Measurements from ENCODE around the gene KDR. TPM values are rescaled to one million over a fixed set of nuclear protein-coding genes. Genes with fewer than 3 reads are reported as not detected.
A peak's percentile ranks its signal among the peaks of the same experiment; 100 is the strongest.

Gene KDR
- total and polyA plus RNA-seq, 4 experiments from 2014 or later = not detected

GRCh38 chr4:55159851-55160250 lies 34.5 kb upstream of the KDR start:
- Mint-ChIP-seq H3K27me3 (peaks cover 4 to 28% of the 10 kb centered on the region in 2 donors), H3K4me1 (no peaks in the 10 kb centered on the region), H3K27ac (no peak overlapping the region), H3K9me3 (peaks cover 0 to 2% (median 0%) of the 10 kb centered on the region in 8 donors), H3K36me3 (no peaks in the 10 kb centered on the region), H3K4me3 (no peak overlapping the region)
- no peaks in the 10 kb centered on the region for H3K36me3 ChIP-seq (ENCODE audit: insufficient read depth, low read length)
- ChIA-PET POLR2A (ENCODE audit: partially characterized antibody) (no interaction called here), CTCF (ENCODE audit: partially characterized antibody) (no interaction called here)
- H3K27ac ChIP-seq (ENCODE audit: low read depth, low read length) = no peak overlapping the region
- H3K4me1 ChIP-seq (ENCODE audit: insufficient read depth, low read length) = no peaks in the 10 kb centered on the region
- no peaks in the 10 kb centered on the region for H3K27me3 ChIP-seq (ENCODE audit: insufficient read depth, low read length)
- no peak for DNase-seq
- no peaks in the 10 kb centered on the region for H3K9me3 ChIP-seq (ENCODE audit: control insufficient read depth in 1 of 2, low read length in 2 of 2)
- no peak overlapping the region for H3K4me3 ChIP-seq (ENCODE audit: low read length in 2 of 2)
- intact Hi-C loops (cut with micrococcal nuclease) = no loop called here

GRCh38 chr4:55158957-55159356 lies 33.6 kb upstream of the KDR start:
- H3K4me3 Mint-ChIP-seq = no peak overlapping the region
- ChIA-PET POLR2A (ENCODE audit: partially characterized antibody) (no interaction called here), CTCF (ENCODE audit: partially characterized antibody) (no interaction called here)
- H3K4me1 ChIP-seq (ENCODE audit: insufficient read depth, low read length) = no peaks in the 10 kb centered on the region
- H3K36me3 Mint-ChIP-seq = no peaks in the 10 kb centered on the region
- H3K27me3 ChIP-seq (ENCODE audit: insufficient read depth, low read length) = no peaks in the 10 kb centered on the region
- no peak overlapping the region for H3K27ac Mint-ChIP-seq
- H3K4me1 Mint-ChIP-seq = no peaks in the 10 kb centered on the region
- no peak for DNase-seq
- peaks cover 0 to 3% (median 0%) of the 10 kb centered on the region in 8 donors for H3K9me3 Mint-ChIP-seq
- H3K27me3 Mint-ChIP-seq = peaks cover 4 to 28% of the 10 kb centered on the region in 2 donors
- intact Hi-C loops (cut with micrococcal nuclease) = no loop called here
- H3K9me3 ChIP-seq (ENCODE audit: control insufficient read depth in 1 of 2, low read length in 2 of 2) = no peaks in the 10 kb centered on the region
- H3K27ac ChIP-seq (ENCODE audit: low read depth, low read length) = no peak overlapping the region
- H3K4me3 ChIP-seq (ENCODE audit: low read length in 2 of 2) = no peak overlapping the region
- H3K36me3 ChIP-seq (ENCODE audit: insufficient read depth, low read length) = no peaks in the 10 kb centered on the region

- DNase-seq = no peak
- H3K4me3 ChIP-seq (ENCODE audit: low read length in 2 of 2) = no peak overlapping the region
- H3K36me3 ChIP-seq (ENCODE audit: insufficient read depth, low read length) = no peaks in the 10 kb centered on the region
- intact Hi-C loops (cut with micrococcal nuclease) = no loop called here
- H3K4me1 ChIP-seq (ENCODE audit: insufficient read depth, low read length) = no peaks in the 10 kb centered on the region
- Mint-ChIP-seq H3K27me3 (peaks cover 4 to 31% of the 10 kb centered on the region in 2 donors), H3K4me3 (peak overlapping the region in 1 of 8 donors; percentile 6), H3K36me3 (no peaks in the 10 kb centered on the region), H3K4me1 (no peaks in the 10 kb centered on the region), H3K9me3 (peaks cover 0 to 10% (median 3%) of the 10 kb centered on the region in 8 donors), H3K27ac (no peak overlapping the region)
- no peak overlapping the region for H3K27ac ChIP-seq (ENCODE audit: low read depth, low read length)
- H3K9me3 ChIP-seq (ENCODE audit: control insufficient read depth in 1 of 2, low read length in 2 of 2) = no peaks in the 10 kb centered on the region
- H3K27me3 ChIP-seq (ENCODE audit: insufficient read depth, low read length) = no peaks in the 10 kb centered on the region
- ChIA-PET CTCF (ENCODE audit: partially characterized antibody) (interaction anchor here (0.6 kb wide), 1 partner anchor 476 kb away, joined by 3 read pairs; no protein-coding TSS in a partner anchor), POLR2A (ENCODE audit: partially characterized antibody) (no interaction called here)
Measured at GRCh38 chr4:55157559-55158277, 32.3 kb upstream of the KDR start.

- Mint-ChIP-seq H3K27me3 (peaks cover 1 to 22% of the 10 kb centered on the region in 2 donors), H3K4me3 (no peak overlapping the region), H3K4me1 (no peaks in the 10 kb centered on the region), H3K9me3 (peaks cover 0 to 12% (median 3%) of the 10 kb centered on the region in 8 donors), H3K36me3 (no peaks in the 10 kb centered on the region), H3K27ac (no peak overlapping the region)
- Histone ChIP-seq H3K27me3 (ENCODE audit: insufficient read depth, low read length) (no peaks in the 10 kb centered on the region), H3K36me3 (ENCODE audit: insufficient read depth, low read length) (no peaks in the 10 kb centered on the region), H3K27ac (ENCODE audit: low read depth, low read length) (no peak overlapping the region), H3K9me3 (ENCODE audit: control insufficient read depth in 1 of 2, low read length in 2 of 2) (no peaks in the 10 kb centered on the region), H3K4me1 (ENCODE audit: insufficient read depth, low read length) (no peaks in the 10 kb centered on the region), H3K4me3 (ENCODE audit: low read length in 2 of 2) (no peak overlapping the region)
- no peak for DNase-seq
- intact Hi-C loops (cut with micrococcal nuclease) = no loop called here
- ChIA-PET CTCF (ENCODE audit: partially characterized antibody) (no interaction called here), POLR2A (ENCODE audit: partially characterized antibody) (no interaction called here)
Measured at GRCh38 chr4:55154933-55155332, 29.5 kb upstream of the KDR start.

- intact Hi-C loops (cut with micrococcal nuclease) = no loop called here
- no peak overlapping the region for H3K27ac Mint-ChIP-seq
- no peaks in the 10 kb centered on the region for H3K36me3 Mint-ChIP-seq
- no peak overlapping the region for H3K27ac ChIP-seq (ENCODE audit: low read depth, low read length)
- H3K4me1 ChIP-seq (ENCODE audit: insufficient read depth, low read length) = no peaks in the 10 kb centered on the region
- H3K4me1 Mint-ChIP-seq = no peaks in the 10 kb centered on the region
- no peaks in the 10 kb centered on the region for H3K36me3 ChIP-seq (ENCODE audit: insufficient read depth, low read length)
- peaks cover 1 to 21% of the 10 kb centered on the region in 2 donors for H3K27me3 Mint-ChIP-seq
- no peaks in the 10 kb centered on the region for H3K27me3 ChIP-seq (ENCODE audit: insufficient read depth, low read length)
- no peak overlapping the region for H3K4me3 ChIP-seq (ENCODE audit: low read length in 2 of 2)
- CTCF ChIA-PET (ENCODE audit: partially characterized antibody) = no interaction called here
- H3K9me3 Mint-ChIP-seq = peaks cover 0 to 12% (median 3%) of the 10 kb centered on the region in 8 donors
- no peak overlapping the region for H3K4me3 Mint-ChIP-seq
- POLR2A ChIA-PET (ENCODE audit: partially characterized antibody) = no interaction called here
- no peak for DNase-seq
- no peaks in the 10 kb centered on the region for H3K9me3 ChIP-seq (ENCODE audit: control insufficient read depth in 1 of 2, low read length in 2 of 2)
Measured at GRCh38 chr4:55154290-55154880, 29.0 kb upstream of the KDR start.

GRCh38 chr4:55143858-55144257 lies 18.5 kb upstream of the KDR start:
- H3K4me1 ChIP-seq (ENCODE audit: insufficient read depth, low read length) = no peaks in the 10 kb centered on the region
- Mint-ChIP-seq H3K36me3 (no peaks in the 10 kb centered on the region), H3K4me3 (no peak overlapping the region), H3K9me3 (peaks cover 0 to 2% (median 0%) of the 10 kb centered on the region in 8 donors), H3K27ac (no peak overlapping the region), H3K27me3 (peaks cover 2 to 5% of the 10 kb centered on the region in 2 donors), H3K4me1 (no peaks in the 10 kb centered on the region)
- ChIA-PET CTCF (ENCODE audit: partially characterized antibody) (no interaction called here), POLR2A (ENCODE audit: partially characterized antibody) (no interaction called here)
- no peak overlapping the region for H3K4me3 ChIP-seq (ENCODE audit: low read length in 2 of 2)
- H3K9me3 ChIP-seq (ENCODE audit: control insufficient read depth in 1 of 2, low read length in 2 of 2) = no peaks in the 10 kb centered on the region
- H3K27me3 ChIP-seq (ENCODE audit: insufficient read depth, low read length) = no peaks in the 10 kb centered on the region
- intact Hi-C loops (cut with micrococcal nuclease) = no loop called here
- no peaks in the 10 kb centered on the region for H3K36me3 ChIP-seq (ENCODE audit: insufficient read depth, low read length)
- no peak overlapping the region for H3K27ac ChIP-seq (ENCODE audit: low read depth, low read length)
- no peak for DNase-seq

- Mint-ChIP-seq H3K36me3 (no peaks in the 10 kb centered on the region), H3K4me1 (no peaks in the 10 kb centered on the region), H3K27me3 (peaks cover 0 to 5% of the 10 kb centered on the region in 2 donors), H3K9me3 (peaks cover 0 to 2% (median 0%) of the 10 kb centered on the region in 8 donors), H3K27ac (no peak overlapping the region), H3K4me3 (no peak overlapping the region)
- H3K9me3 ChIP-seq (ENCODE audit: control insufficient read depth in 1 of 2, low read length in 2 of 2) = no peaks in the 10 kb centered on the region
- POLR2A ChIA-PET (ENCODE audit: partially characterized antibody) = no interaction called here
- no peak for DNase-seq
- H3K36me3 ChIP-seq (ENCODE audit: insufficient read depth, low read length) = no peaks in the 10 kb centered on the region
- no peak overlapping the region for H3K4me3 ChIP-seq (ENCODE audit: low read length in 2 of 2)
- H3K4me1 ChIP-seq (ENCODE audit: insufficient read depth, low read length) = no peaks in the 10 kb centered on the region
- CTCF ChIA-PET (ENCODE audit: partially characterized antibody) = no interaction called here
- no peak overlapping the region for H3K27ac ChIP-seq (ENCODE audit: low read depth, low read length)
- intact Hi-C loops (cut with micrococcal nuclease) = no loop called here
- H3K27me3 ChIP-seq (ENCODE audit: insufficient read depth, low read length) = no peaks in the 10 kb centered on the region
Measured at GRCh38 chr4:55138367-55138766, 13.0 kb upstream of the KDR start.

All from CD4-positive, alpha-beta memory T cell (primary cell).